G401.6 (cell line): ENCODE results near the gene LHX3.
"Not testable (repeated sequence)": the region's sequence is repeated elsewhere in the genome, so short reads cannot be mapped to it uniquely, and the experiment has no call there.

Source experiments
- FAIRE-seq: peaks from 2 replicates; lab custom pipeline; 2012; peaks lifted over from hg19 to GRCh38; lab: Jason Lieb, UNC

Gene LHX3

DNA sequence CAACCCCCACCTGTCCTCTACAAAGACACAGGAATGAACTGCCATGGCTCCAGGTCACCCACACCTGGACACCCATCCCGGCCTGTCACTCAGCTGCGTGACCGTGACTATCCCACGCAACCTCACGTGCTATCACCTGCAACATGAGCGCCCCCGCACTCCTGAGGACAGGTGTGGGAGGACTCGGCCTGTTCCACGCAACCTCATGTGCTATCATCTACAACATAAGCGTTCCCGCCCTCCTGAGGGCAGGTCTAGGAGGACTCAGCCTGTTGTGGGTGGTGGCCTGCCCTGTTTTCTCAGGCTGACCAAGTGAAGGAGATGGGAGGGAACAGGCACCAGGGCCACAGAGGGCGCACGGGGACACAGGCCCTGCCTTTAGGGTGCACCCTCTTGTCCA, 36.6 kb upstream of the LHX3 start:
- FAIRE-seq, result no peak

DNA sequence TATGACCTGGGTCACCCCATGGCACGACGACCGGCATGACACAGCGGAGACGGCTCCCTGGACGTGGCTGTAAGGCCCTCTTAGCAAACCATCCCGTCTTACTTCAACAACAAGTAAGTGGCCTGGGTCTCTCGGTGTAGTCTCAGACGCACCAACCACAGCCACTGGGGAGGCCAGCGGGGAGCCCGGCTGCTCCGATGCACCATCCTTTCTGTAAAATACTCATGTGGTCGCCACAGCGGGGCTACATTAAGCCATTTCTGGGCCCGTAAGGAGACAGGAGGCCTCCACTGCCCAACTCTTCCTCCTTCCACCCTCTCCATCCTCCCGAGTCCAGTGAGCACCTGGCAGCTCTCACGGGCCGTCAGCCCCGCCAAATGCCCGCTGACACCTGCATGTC, 36.0 kb upstream of the LHX3 start:
- FAIRE-seq, result no peak

- FAIRE-seq, result no peak
These were observed 35.0 kb upstream of the LHX3 start for GRCh38 chr9:136239983-136240330.

DNA sequence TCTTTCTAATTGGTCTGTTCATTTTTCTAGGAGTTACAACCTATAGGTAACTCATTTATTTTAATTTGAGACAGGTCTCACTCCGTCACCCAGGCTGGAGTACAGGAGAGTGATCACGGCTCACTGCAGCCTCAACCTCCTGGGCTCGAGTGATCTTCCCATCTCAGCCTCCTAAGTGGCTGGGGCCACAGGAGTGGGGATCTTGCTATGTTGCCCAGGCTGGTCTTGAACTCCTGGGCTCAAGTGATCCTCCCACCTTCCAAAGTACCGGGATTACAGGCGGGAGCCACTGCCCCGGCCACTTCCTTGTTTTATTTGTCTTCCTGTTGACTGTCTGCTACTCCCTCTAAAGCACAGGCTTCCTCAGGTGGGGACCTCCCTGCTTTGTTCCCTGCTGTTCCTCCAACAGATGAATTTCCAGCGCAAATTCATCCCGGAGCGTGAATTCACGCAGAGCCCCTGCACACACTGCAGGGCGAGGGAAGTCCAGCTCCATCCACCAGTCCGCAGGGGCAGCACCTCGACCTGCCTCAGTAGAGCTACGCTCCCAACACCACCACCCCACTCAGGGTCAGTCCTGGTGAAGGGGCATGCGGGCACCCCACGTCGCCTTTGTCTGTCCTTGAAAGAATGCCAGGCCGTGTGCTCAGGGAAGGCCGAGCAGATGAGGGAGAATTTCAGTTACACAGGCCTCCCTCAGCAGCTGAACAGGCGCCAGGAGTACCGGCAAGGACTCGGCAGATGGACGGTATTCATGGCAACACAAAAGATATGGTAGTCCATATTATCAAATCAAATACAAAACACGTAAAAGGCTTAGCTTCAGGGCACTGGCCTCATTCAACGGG, 34.4 kb upstream of the LHX3 start:
- FAIRE-seq, result no peak

DNA sequence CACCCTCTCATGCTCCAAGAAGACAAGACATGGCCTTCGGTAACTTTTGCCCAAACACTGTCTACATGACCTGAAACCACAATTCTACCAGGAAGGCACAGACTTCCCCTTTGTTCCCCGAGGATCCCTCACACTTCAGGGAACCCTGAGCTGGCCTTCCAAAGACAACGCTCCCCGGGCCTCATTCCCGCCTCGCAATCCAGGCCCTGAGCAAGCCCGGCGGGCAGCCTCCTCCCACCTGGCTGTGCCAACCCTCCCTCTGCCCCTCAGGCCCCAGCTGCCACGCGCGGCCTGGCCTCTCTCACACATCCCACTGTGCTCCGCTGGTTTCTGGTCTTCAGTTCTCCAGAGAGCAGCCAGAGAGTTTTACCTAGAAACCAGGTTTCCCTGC, 33.4 kb upstream of the LHX3 start:
- no peak for FAIRE-seq

GRCh38 chr9:136237486-136238341, 32.8 kb upstream of the LHX3 start:
- FAIRE-seq, result no peak

DNA sequence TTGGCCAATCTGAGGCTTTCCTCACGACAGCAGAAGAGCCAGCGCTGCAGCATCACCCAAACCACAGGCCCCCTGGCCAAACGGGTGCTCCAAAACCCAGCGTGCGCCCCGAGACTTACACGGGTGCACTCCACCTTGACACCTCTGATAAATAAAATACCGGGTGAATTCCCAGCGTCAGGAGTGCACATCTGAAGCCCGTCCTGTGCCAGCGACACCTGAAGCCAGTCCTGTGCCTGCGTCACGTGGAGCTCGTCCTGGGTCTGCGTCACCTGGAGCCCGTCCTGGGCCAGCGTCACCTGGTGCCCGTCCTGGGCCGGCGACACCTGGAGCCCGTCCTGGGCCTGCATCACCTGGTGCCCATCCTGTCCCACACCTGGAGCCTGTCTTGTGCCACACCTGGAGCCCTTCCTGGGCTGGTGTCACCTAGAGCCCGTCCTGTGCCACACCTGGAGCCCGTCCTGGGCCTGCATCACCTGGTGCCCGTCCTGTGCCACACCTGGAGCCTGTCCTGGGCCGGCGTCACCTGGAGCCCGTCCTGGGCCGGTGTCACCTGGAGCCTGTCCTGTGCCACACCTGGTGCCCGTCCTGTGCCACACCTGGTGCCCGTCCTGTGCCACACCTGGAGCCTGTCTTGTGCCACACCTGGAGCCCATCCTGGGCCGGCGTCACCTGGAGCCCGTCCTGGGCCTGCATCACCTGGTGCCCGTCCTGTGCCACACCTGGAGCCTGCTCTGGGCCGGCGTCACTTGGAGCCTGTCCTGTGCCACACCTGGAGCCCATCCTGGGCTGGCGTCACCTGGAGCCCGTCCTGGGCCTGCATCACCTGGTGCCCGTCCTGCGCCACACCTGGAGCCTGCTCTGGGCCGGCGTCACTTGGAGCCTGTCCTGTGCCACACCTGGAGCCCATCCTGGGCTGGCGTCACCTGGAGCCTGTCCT, 31.8 kb upstream of the LHX3 start:
- not testable (repeated sequence) for FAIRE-seq

DNA sequence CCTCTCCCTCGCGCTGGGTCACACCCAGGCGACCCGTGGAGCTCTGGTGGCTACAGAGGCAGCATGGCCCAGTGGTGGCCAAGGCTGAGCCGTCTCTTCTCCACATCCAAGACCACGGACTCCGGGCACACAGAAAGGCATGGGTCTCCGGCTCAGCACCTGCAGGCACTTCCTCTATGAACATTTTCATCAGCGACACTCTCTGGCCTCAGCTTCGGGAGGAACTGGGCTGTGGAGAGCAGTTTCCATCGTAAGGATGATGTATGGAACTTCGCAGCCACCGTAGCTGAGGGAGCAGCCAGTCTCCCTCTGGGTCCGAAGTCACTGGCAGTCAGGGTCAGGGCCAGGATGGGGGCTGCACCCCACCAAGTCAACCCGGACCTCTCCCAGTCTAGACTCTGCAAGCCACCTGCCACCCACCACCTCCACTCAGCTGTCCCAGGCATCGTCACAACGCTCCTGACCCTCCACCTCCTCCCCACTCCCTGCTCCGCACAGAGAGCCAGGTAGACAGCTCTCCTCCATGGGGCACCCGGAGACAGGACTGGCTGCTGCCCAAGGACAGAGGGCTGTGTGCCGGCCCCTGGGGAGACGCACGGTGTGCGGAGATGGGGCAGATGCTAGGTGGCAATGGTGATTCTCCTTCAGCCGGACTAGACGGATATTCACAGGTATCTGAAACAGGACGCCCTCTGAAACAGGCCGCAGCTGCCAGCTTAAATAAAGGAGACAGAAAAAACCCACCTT, 31.0 kb upstream of the LHX3 start:
- no peak for FAIRE-seq

- FAIRE-seq, result no peak
These were observed 30.2 kb upstream of the LHX3 start for GRCh38 chr9:136235171-136235570.

- no peak for FAIRE-seq
These were observed 29.7 kb upstream of the LHX3 start for GRCh38 chr9:136234597-136234996.

DNA sequence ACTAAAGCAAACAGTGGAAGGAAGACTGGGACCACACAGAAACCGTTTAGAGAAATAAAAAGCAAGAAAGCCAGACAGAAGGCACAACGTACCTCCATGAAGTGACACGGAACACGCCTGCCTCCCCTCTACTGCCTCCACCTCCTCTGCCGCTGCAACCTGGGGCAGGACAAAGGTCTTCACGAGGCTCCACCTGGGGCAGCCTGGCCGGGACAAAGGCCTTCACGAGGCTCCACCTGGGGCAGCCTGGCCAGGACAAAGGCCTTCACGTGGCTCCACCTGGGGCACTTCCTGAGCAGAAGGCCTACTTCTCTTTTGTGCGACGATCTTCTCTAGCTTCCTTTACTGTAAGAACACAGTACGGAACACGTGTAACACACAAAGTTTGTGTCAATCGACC, 28.9 kb upstream of the LHX3 start:
- no peak for FAIRE-seq

GRCh38 chr9:136233411-136233810, 28.5 kb upstream of the LHX3 start:
- no peak for FAIRE-seq

DNA sequence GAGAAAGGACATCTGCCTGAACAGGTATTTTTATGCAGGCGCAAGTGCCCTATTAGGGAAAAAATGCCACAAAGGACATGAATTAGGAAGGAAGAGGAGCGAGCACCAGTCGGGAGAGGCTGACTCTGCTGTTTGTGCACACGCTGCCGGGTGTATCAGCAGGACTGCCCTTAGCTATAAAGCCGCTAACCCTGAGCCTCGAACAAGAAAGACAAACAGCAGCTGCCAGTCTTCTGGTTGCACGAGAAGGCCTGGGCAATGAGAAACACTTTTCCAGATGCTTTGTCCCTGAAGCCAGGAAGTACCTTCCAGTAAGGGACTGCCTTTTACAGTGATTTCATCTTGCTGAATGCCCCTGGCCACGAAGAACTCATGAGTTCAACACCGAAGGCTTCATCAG, 28.0 kb upstream of the LHX3 start:
- FAIRE-seq, result no peak

- FAIRE-seq, result no peak
These were observed 26.8 kb upstream of the LHX3 start for GRCh38 chr9:136231478-136232297.

GRCh38 chr9:136230773-136231172, 25.8 kb upstream of the LHX3 start:
- no peak for FAIRE-seq

DNA sequence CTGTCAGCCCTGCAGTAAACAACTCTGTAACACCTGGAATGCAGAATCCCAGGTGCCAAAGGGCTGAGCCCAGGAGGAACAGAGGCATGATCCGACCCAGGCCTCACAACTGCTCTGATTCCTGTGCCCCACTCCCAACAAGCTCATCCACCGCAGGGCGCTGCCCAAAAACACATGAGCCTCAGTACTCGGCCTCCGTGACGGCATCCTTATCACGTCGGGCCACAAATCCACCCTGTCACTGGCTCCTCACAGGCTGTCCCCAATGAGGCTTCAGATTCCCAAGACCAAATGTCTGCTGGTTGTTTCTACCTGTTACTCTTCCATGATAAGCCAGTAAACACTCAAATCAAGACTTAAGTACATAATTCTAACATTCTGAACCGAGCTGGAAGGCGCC, 25.4 kb upstream of the LHX3 start:
- FAIRE-seq, result no peak

DNA sequence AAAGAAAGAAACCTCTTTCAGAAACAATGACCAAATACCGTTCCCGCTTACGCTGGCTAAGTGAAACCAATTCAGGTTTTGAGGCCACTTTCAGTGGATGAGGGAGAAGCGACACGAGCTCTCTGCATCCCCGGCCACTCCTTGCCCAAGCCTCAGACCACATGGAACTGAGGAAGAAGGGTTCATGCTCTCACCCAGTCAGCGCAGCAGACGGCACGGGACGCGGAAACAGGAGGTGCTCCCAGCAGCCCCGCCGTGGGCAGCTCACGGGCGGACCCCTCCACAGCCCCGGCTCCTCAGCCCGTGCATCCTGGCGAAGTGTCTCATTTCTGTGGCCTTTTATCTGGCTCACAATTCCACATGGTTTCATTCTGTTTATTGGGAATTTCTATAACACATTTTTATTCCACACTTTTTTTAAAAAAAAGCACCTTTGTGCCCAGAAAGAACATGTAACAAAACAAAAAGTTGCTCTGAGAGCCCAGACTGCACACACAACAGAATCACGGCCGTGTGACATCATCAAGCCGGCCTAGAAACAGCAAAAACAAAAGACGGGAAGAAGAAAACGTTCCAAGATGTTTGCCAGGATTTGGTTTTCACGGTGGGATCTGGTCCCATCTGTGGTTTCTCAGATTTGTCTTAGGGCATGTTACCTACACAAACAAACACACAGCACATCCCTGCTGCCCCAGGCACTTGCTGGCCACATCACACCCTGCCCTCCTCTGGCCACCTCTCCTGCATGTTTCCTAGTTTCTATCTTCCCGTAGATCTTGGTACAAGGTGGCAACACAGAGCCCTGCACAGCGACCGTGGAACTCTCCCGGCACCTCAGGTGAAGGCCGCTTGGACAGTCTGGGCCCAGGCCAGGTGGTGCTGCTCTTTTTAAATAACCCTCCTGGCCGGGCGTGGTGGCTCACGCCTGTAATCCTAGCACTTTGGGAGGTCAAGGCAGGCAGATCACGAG, 24.5 kb upstream of the LHX3 start:
- no peak for FAIRE-seq

GRCh38 chr9:136228107-136228875, 23.4 kb upstream of the LHX3 start:
- no peak for FAIRE-seq
